ENCODE data around the gene ZYX.

- TF ChIP-seq CTCF (IDR thresholded peaks at IDR 0.05) (peak; percentile 12 to 31 (median 20)), EP300 (IDR thresholded peaks at IDR 0.05) (no peak), POLR2A (IDR thresholded peaks at IDR 0.05) (no peak)
Measured at GRCh38 chr7:143408686-143409561, 27.8 kb downstream of the ZYX start, which contains the start of gene EPHA1.

All from tibial nerve (tissue), 4 donors.